ENCODE measurements around the gene CDH13. TPM values are rescaled to one million over a fixed set of nuclear protein-coding genes. Genes with fewer than 3 reads are reported as not detected.

The CDH13 gene
- total RNA-seq, 1 donor from 2014 or later = 46.4 TPM

- Mint-ChIP-seq H3K4me1 (ENCODE audit: unreplicated experiment) (peaks cover 10% of the 10 kb centered on the region), H3K27ac (no peak overlapping the region), H3K27me3 (peaks cover 6% of the 10 kb centered on the region), H3K36me3 (no peaks in the 10 kb centered on the region), H3K4me3 (no peak overlapping the region), H3K9me3 (no peaks in the 10 kb centered on the region)
- no peak for TF ChIP-seq CTCF (conservative IDR thresholded peaks at IDR 0.05)
- DNase-seq (ENCODE audit: extremely low spot score, unreplicated experiment) = no peak
Measured at GRCh38 chr16:83720981-83721380, 1094.2 kb downstream of the CDH13 start.

- H3K4me1 Mint-ChIP-seq (ENCODE audit: unreplicated experiment) = peaks cover 10% of the 10 kb centered on the region
- no peak overlapping the region for H3K27ac Mint-ChIP-seq
- H3K27me3 Mint-ChIP-seq = peaks cover 6% of the 10 kb centered on the region
- H3K9me3 Mint-ChIP-seq = no peaks in the 10 kb centered on the region
- DNase-seq (ENCODE audit: extremely low spot score, unreplicated experiment) = no peak
- no peak for TF ChIP-seq CTCF (conservative IDR thresholded peaks at IDR 0.05)
- H3K36me3 Mint-ChIP-seq = no peaks in the 10 kb centered on the region
- no peak overlapping the region for H3K4me3 Mint-ChIP-seq
Measured at GRCh38 chr16:83721676-83722075, 1094.9 kb downstream of the CDH13 start.

- Mint-ChIP-seq H3K27me3 (peaks cover 13% of the 10 kb centered on the region), H3K4me1 (ENCODE audit: unreplicated experiment) (peaks cover 5% of the 10 kb centered on the region), H3K27ac (no peak overlapping the region), H3K4me3 (no peak overlapping the region), H3K9me3 (peaks cover 6% of the 10 kb centered on the region), H3K36me3 (no peaks in the 10 kb centered on the region)
- TF ChIP-seq CTCF (conservative IDR thresholded peaks at IDR 0.05) = no peak
- DNase-seq (ENCODE audit: extremely low spot score, unreplicated experiment) = no peak
Measured at GRCh38 chr16:83722456-83723183, 1095.9 kb downstream of the CDH13 start.

GRCh38 chr16:83723244-83723643 is 1096.5 kb downstream of the CDH13 start:
- Mint-ChIP-seq H3K9me3 (peaks cover 8% of the 10 kb centered on the region), H3K36me3 (no peaks in the 10 kb centered on the region), H3K4me1 (ENCODE audit: unreplicated experiment) (no peaks in the 10 kb centered on the region), H3K27ac (no peak overlapping the region), H3K27me3 (peaks cover 14% of the 10 kb centered on the region), H3K4me3 (no peak overlapping the region)
- no peak for DNase-seq (ENCODE audit: extremely low spot score, unreplicated experiment)
- no peak for TF ChIP-seq CTCF (conservative IDR thresholded peaks at IDR 0.05)

GRCh38 chr16:83723901-83724300 is 1097.1 kb downstream of the CDH13 start:
- Mint-ChIP-seq H3K9me3 (peaks cover 8% of the 10 kb centered on the region), H3K4me1 (ENCODE audit: unreplicated experiment) (no peaks in the 10 kb centered on the region), H3K27ac (no peak overlapping the region), H3K36me3 (no peaks in the 10 kb centered on the region), H3K27me3 (peaks cover 14% of the 10 kb centered on the region), H3K4me3 (no peak overlapping the region)
- no peak for DNase-seq (ENCODE audit: extremely low spot score, unreplicated experiment)
- TF ChIP-seq CTCF (conservative IDR thresholded peaks at IDR 0.05) = no peak
